Smooth muscle cell (in vitro differentiated cells): ENCODE measurements around the gene ASCC1. TPM values are rescaled to one million over a fixed set of nuclear protein-coding genes. Genes with fewer than 3 reads are reported as not detected.

ENCODE experiments used
- DNase-seq: peaks from one replicate; lab custom pipeline; 2025; ENCODE audit not compliant: unreplicated experiment; lab: John Stamatoyannopoulos, UW
- H2AFZ ChIP-seq: fragments of 200-600 bp; sonication (generic); 2 replicates; pipeline ENCODE4 v1.6.0; 2016; ENCODE audit warnings: antibody characterized with exemption, low read depth, mild to moderate bottlenecking
- H3F3A ChIP-seq: fragments of 200-600 bp; sonication (generic); 2 replicates; pipeline ENCODE4 v1.6.0; 2017; ENCODE audit warnings: antibody characterized with exemption, low read depth
- H3K27ac ChIP-seq: fragments of 200-600 bp; sonication (generic); 2 replicates; pipeline ENCODE4 v1.5.1; 2016; ENCODE audit warnings: low read depth, mild to moderate bottlenecking
- H3K27me3 ChIP-seq: fragments of 200-600 bp; sonication (generic); 2 replicates; pipeline ENCODE4 v1.6.1; 2016; ENCODE audit warnings: low read depth, mild to moderate bottlenecking
- H3K36me3 ChIP-seq: fragments of 200-600 bp; sonication (generic); 2 replicates; pipeline ENCODE4 v1.5.1; 2016; ENCODE audit warnings: low read depth
- H3K4me1 ChIP-seq: fragments of 200-600 bp; sonication (generic); 2 replicates; pipeline ENCODE4 v1.5.1; 2016; ENCODE audit warnings: low read depth
- H3K4me2 ChIP-seq: fragments of 200-600 bp; sonication (generic); 2 replicates; pipeline ENCODE4 v1.6.0; 2016; ENCODE audit warnings: mild to moderate bottlenecking
- H3K4me3 ChIP-seq: fragments of 200-600 bp; sonication (generic); 2 replicates; pipeline ENCODE4 v1.5.1; 2016; ENCODE audit warnings: mild to moderate bottlenecking
- H3K79me2 ChIP-seq: fragments of 200-600 bp; sonication (generic); 2 replicates; pipeline ENCODE4 v1.6.0; 2016; ENCODE audit warnings: low read depth, mild to moderate bottlenecking
- H3K9ac ChIP-seq: fragments of 200-600 bp; sonication (generic); 2 replicates; pipeline ENCODE4 v1.6.0; 2016; ENCODE audit warnings: low read depth
- H3K9me3 ChIP-seq: fragments of 200-600 bp; sonication (generic); replicated peaks from 2 replicates; pipeline ENCODE4 v1.5.1; 2016; ENCODE audit warnings: low read depth
- H4K20me1 ChIP-seq: fragments of 200-600 bp; sonication (generic); 2 replicates; pipeline ENCODE4 v1.6.0; 2016; ENCODE audit warnings: low read depth
- CTCF ChIP-seq: fragments of 200-600 bp; sonication (generic); IDR thresholded peaks from 2 replicates; pipeline ENCODE4 v1.5.1; 2017; ENCODE audit warnings: borderline replicate concordance, mild to moderate bottlenecking, antibody characterized with exemption; ENCODE audit not compliant: insufficient read depth, poor library complexity, severe bottlenecking
- WGBS: methylation state at CpG from one replicate; pipeline ENCODE4 v1.1.7; 2016; ENCODE audit warnings: low lambda C conversion rate; 5-methylcytosine and 5-hydroxymethylcytosine counted together
- polyA plus RNA-seq: library from polyadenylated mRNA; unstranded; fragments of >200 nt; fragmentation: Nextera tagmentation; extraction: Ambion mirVana; gene quantifications from 2 replicates; pipeline ENCODE4 v1.2.1, GENCODE V29; 2016
- total RNA-seq: library from RNA; depleted of rRNA; stranded (reverse); fragments of >200 nt; gene quantifications from 2 replicates; pipeline ENCODE4 v1.2.3, GENCODE V29; 2014

Gene ASCC1
- total and polyA plus RNA-seq, 2 experiments from 2014 or later = 24.0 to 28.1 TPM

- WGBS = 84% methylated on average over 5 of the region's 5 CpGs
- DNase-seq = no peak
Measured at GRCh38 chr10:72079356-72079755, 136.7 kb downstream of the ASCC1 start.

GRCh38 chr10:72077275-72077990 lies 138.6 kb downstream of the ASCC1 start:
- Histone ChIP-seq H3K4me1 (no peaks in the 10 kb centered on the region), H3K4me3 (no peak overlapping the region), H3K4me2 (no peak overlapping the region), H3K9ac (no peak overlapping the region), H3K9me3 (no peaks in the 10 kb centered on the region), H3K27ac (no peak overlapping the region), H3K79me2 (no peaks in the 10 kb centered on the region), H3F3A (no peaks in the 10 kb centered on the region), H2AFZ (no peak overlapping the region), H4K20me1 (no peaks in the 10 kb centered on the region), H3K27me3 (no peaks in the 10 kb centered on the region), H3K36me3 (no peaks in the 10 kb centered on the region)
- no peak for TF ChIP-seq CTCF
- WGBS = 91% methylated on average over 19 of the region's 20 CpGs
- no peak for DNase-seq

More at GRCh38 chr10:72079356-72079755, 136.7 kb downstream of the ASCC1 start:
- no peak overlapping the region for H3K27ac ChIP-seq
- no peaks in the 10 kb centered on the region for H3K36me3 ChIP-seq
- no peak overlapping the region for H3K4me2 ChIP-seq
- no peaks in the 10 kb centered on the region for H3K9me3 ChIP-seq
- H4K20me1 ChIP-seq = no peaks in the 10 kb centered on the region
- peaks cover 3% of the 10 kb centered on the region for H3K27me3 ChIP-seq
- no peak overlapping the region for H3K4me3 ChIP-seq
- no peaks in the 10 kb centered on the region for H3F3A ChIP-seq
- no peaks in the 10 kb centered on the region for H3K4me1 ChIP-seq
- H3K79me2 ChIP-seq = no peaks in the 10 kb centered on the region
- H3K9ac ChIP-seq = no peak overlapping the region
- no peak overlapping the region for H2AFZ ChIP-seq
- no peak for TF ChIP-seq CTCF

GRCh38 chr10:72076756-72077155 lies 139.3 kb downstream of the ASCC1 start:
- Histone ChIP-seq H3K4me2 (no peak overlapping the region), H3K79me2 (no peaks in the 10 kb centered on the region), H3K9ac (no peak overlapping the region), H3K4me1 (no peaks in the 10 kb centered on the region), H3F3A (no peaks in the 10 kb centered on the region), H2AFZ (no peak overlapping the region), H3K27me3 (no peaks in the 10 kb centered on the region), H3K27ac (no peak overlapping the region), H3K36me3 (no peaks in the 10 kb centered on the region), H3K9me3 (no peaks in the 10 kb centered on the region), H3K4me3 (no peak overlapping the region), H4K20me1 (no peaks in the 10 kb centered on the region)
- 82% methylated on average over 5 of the region's 5 CpGs for WGBS
- TF ChIP-seq CTCF = no peak
- no peak for DNase-seq
